ENCODE results near the gene RDH5. TPM values are rescaled to one million over a fixed set of nuclear protein-coding genes. Genes with fewer than 3 reads are reported as not detected.

Gene RDH5
- total RNA-seq, 3 donors from 2014 or later (not counting 1 experiment from before 2014, with no cell fraction given), result 9.6 to 19.0 (median 10.1) TPM

- Histone ChIP-seq H3K27me3 (ENCODE audit: control insufficient read depth, insufficient read depth, low read length) (peaks cover 17% of the 10 kb centered on the region), H3K4me3 (ENCODE audit: low read length) (no peak overlapping the region), H3K36me3 (ENCODE audit: control insufficient read depth, insufficient read depth, low read length) (no peaks in the 10 kb centered on the region), H3K27ac (ENCODE audit: low read length) (no peak overlapping the region), H3K9me3 (ENCODE audit: control insufficient read depth, insufficient read depth, low read length) (no peaks in the 10 kb centered on the region), H3K4me1 (ENCODE audit: control insufficient read depth, insufficient read depth, low read length) (peaks cover 18% of the 10 kb centered on the region)
- Mint-ChIP-seq H3K4me3 (no peak overlapping the region), H3K27me3 (ENCODE audit: low read depth in 2 of 2) (peaks cover 19 to 21% of the 10 kb centered on the region in 2 donors), H3K27ac (no peak overlapping the region), H3K36me3 (no peaks in the 10 kb centered on the region), H3K4me1 (peaks cover 14 to 17% of the 10 kb centered on the region in 2 donors), H3K9me3 (no peaks in the 10 kb centered on the region)
- no peak for TF ChIP-seq CTCF (IDR thresholded peaks at IDR 0.05)
- no peak for ATAC-seq
- DNase-seq, result no peak
- WGBS (ENCODE audit: insufficient coverage), result 91% methylated on average over 6 of the region's 6 CpGs
- intact Hi-C loops (cut with micrococcal nuclease), result no loop called here
These were observed 16.1 kb upstream of the RDH5 start for GRCh38 chr12:55703901-55704761.

- H3K9me3 ChIP-seq (ENCODE audit: control insufficient read depth, insufficient read depth, low read length), result no peaks in the 10 kb centered on the region
- no peak overlapping the region for H3K27ac ChIP-seq (ENCODE audit: low read length)
- WGBS (ENCODE audit: insufficient coverage), result 88% methylated on average over 8 of the region's 9 CpGs
- intact Hi-C loops (cut with micrococcal nuclease), result no loop called here
- no peaks in the 10 kb centered on the region for H3K36me3 ChIP-seq (ENCODE audit: control insufficient read depth, insufficient read depth, low read length)
- TF ChIP-seq CTCF (IDR thresholded peaks at IDR 0.05), result no peak
- no peak overlapping the region for H3K4me3 ChIP-seq (ENCODE audit: low read length)
- no peaks in the 10 kb centered on the region for H3K36me3 Mint-ChIP-seq
- no peaks in the 10 kb centered on the region for H3K9me3 Mint-ChIP-seq
- no peak for DNase-seq
- H3K27me3 Mint-ChIP-seq (ENCODE audit: low read depth in 2 of 2), result peaks cover 26 to 30% of the 10 kb centered on the region in 2 donors
- peaks cover 14 to 17% of the 10 kb centered on the region in 2 donors for H3K4me1 Mint-ChIP-seq
- H3K4me3 Mint-ChIP-seq, result no peak overlapping the region
- H3K27ac Mint-ChIP-seq, result no peak overlapping the region
- peaks cover 18% of the 10 kb centered on the region for H3K4me1 ChIP-seq (ENCODE audit: control insufficient read depth, insufficient read depth, low read length)
- ATAC-seq, result no peak
- H3K27me3 ChIP-seq (ENCODE audit: control insufficient read depth, insufficient read depth, low read length), result peaks cover 17% of the 10 kb centered on the region
These were observed 15.1 kb upstream of the RDH5 start for GRCh38 chr12:55704824-55705718.

- DNase-seq (no peak), ATAC-seq (no peak)
- Mint-ChIP-seq H3K4me3 (no peak overlapping the region), H3K27ac (no peak overlapping the region), H3K36me3 (no peaks in the 10 kb centered on the region), H3K9me3 (no peaks in the 10 kb centered on the region), H3K27me3 (ENCODE audit: low read depth in 2 of 2) (peaks cover 26 to 30% of the 10 kb centered on the region in 2 donors), H3K4me1 (peaks cover 14 to 17% of the 10 kb centered on the region in 2 donors)
- Histone ChIP-seq H3K27me3 (ENCODE audit: control insufficient read depth, insufficient read depth, low read length) (peaks cover 17% of the 10 kb centered on the region), H3K27ac (ENCODE audit: low read length) (no peak overlapping the region), H3K4me3 (ENCODE audit: low read length) (no peak overlapping the region), H3K9me3 (ENCODE audit: control insufficient read depth, insufficient read depth, low read length) (no peaks in the 10 kb centered on the region), H3K4me1 (ENCODE audit: control insufficient read depth, insufficient read depth, low read length) (peaks cover 18% of the 10 kb centered on the region), H3K36me3 (ENCODE audit: control insufficient read depth, insufficient read depth, low read length) (no peaks in the 10 kb centered on the region)
- WGBS (ENCODE audit: insufficient coverage), result 57% methylated on average over 5 of the region's 5 CpGs
- intact Hi-C loops (cut with micrococcal nuclease), result no loop called here
- no peak for TF ChIP-seq CTCF (IDR thresholded peaks at IDR 0.05)
These were observed 14.3 kb upstream of the RDH5 start for GRCh38 chr12:55705782-55706402.
